Central memory CD8-positive, alpha-beta T cell (primary cell): ENCODE data around the gene ZP3.
"Not testable (repeated sequence)": the region's sequence is repeated elsewhere in the genome, so short reads cannot be mapped to it uniquely, and the experiment has no call there.

Experiments
- ATAC-seq: fragments of 150-1000 bp; cut with Tn5 transposase; replicated peaks from 2 replicates; pipeline ENCODE4 v1.10.0; 2022; ENCODE audit warnings: mild to moderate bottlenecking, moderate FRiP score, moderate number of reproducible peaks; ENCODE audit not compliant: poor library complexity, severe bottlenecking; ENCODE audit errors: extremely low read depth
- DNase-seq, 2 donors: peaks; one replicate each; pipeline ENCODE4 v3.0.0; 2021; ENCODE audit warnings: low spot score in 2 of 2
- H3K27ac Mint-ChIP-seq: one replicate; pipeline ENCODE4 v1.8.0; 2022; ENCODE audit warnings: low read depth, mild to moderate bottlenecking, moderate library complexity, mixed read lengths
- H3K27me3 Mint-ChIP-seq: one replicate; pipeline ENCODE4 v1.8.0; 2022; ENCODE audit warnings: mixed read lengths
- H3K36me3 Mint-ChIP-seq: one replicate; pipeline ENCODE4 v1.8.0; 2022; ENCODE audit warnings: mild to moderate bottlenecking, moderate library complexity, mixed read lengths; ENCODE audit not compliant: insufficient read depth
- H3K4me1 Mint-ChIP-seq: one replicate; pipeline ENCODE4 v1.8.0; 2022; ENCODE audit warnings: mixed read lengths
- H3K4me3 Mint-ChIP-seq: one replicate; pipeline ENCODE4 v1.8.0; 2022; ENCODE audit warnings: mild to moderate bottlenecking, moderate library complexity, mixed read lengths
- H3K9me3 Mint-ChIP-seq: one replicate; pipeline ENCODE4 v1.8.0; 2022; ENCODE audit warnings: mixed read lengths

The ZP3 gene

GRCh38 chr7:76484456-76484855 is 59.7 kb downstream of the ZP3 start:
- not testable (repeated sequence) for DNase-seq, H3K27me3 Mint-ChIP-seq, H3K27ac Mint-ChIP-seq

GRCh38 chr7:76485822-76486610 is 61.3 kb downstream of the ZP3 start:
- not testable (repeated sequence) for H3K9me3 Mint-ChIP-seq, H3K4me3 Mint-ChIP-seq, DNase-seq, H3K27ac Mint-ChIP-seq, H3K4me1 Mint-ChIP-seq, H3K27me3 Mint-ChIP-seq
- ATAC-seq = peak; percentile 7
- peaks cover 12% of the 10 kb centered on the region for H3K36me3 Mint-ChIP-seq

More at GRCh38 chr7:76484456-76484855, 59.7 kb downstream of the ZP3 start:
- H3K9me3 Mint-ChIP-seq, H3K4me1 Mint-ChIP-seq, ATAC-seq, H3K4me3 Mint-ChIP-seq: not testable (repeated sequence)
- H3K36me3 Mint-ChIP-seq = peaks cover 16% of the 10 kb centered on the region

GRCh38 chr7:76486618-76487017 is 61.9 kb downstream of the ZP3 start:
- H3K9me3 Mint-ChIP-seq, H3K27ac Mint-ChIP-seq, DNase-seq, H3K27me3 Mint-ChIP-seq, H3K4me1 Mint-ChIP-seq, H3K4me3 Mint-ChIP-seq: not testable (repeated sequence)
- H3K36me3 Mint-ChIP-seq = peaks cover 12% of the 10 kb centered on the region
- peak; percentile 99 for ATAC-seq

GRCh38 chr7:76487969-76488368 is 63.2 kb downstream of the ZP3 start:
- H3K4me3 Mint-ChIP-seq, ATAC-seq, H3K4me1 Mint-ChIP-seq, H3K27ac Mint-ChIP-seq, H3K36me3 Mint-ChIP-seq, H3K27me3 Mint-ChIP-seq, DNase-seq, H3K9me3 Mint-ChIP-seq: not testable (repeated sequence)
